NCI-H1092 treated with DMSO at 0.1 percent for 48 hours (cell line): Measurements from ENCODE around the gene ANKRD27.

ENCODE experiments used
- DNase-seq: peaks from one replicate; lab custom pipeline; 2025; lab: John Stamatoyannopoulos, UW

ANKRD27 gene

DNA sequence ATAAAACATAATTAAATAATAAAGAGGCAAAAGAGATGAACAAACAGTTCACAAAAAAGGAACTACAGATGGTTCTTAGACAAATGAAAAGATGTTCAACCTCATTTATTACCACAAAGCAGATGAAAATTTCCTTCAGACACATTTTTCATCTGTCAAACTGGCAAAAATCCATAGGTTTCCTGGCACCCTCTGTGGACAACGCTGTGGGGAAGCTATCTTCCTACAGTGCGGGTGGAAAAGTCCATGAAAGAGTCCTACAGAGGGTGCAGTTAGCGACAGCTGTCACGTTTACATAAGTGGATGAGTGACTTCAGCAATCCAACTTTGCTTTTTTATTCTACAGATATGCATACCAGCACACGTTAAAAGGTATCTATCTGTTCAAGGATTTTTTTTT lies 124.3 kb downstream of the ANKRD27 start:
- DNase-seq, result no peak
